K562 (cell line): Measurements from ENCODE around the gene WBP1. TPM values are rescaled to one million over a fixed set of nuclear protein-coding genes. Genes with fewer than 3 reads are reported as not detected.

ENCODE experiments used
- CCNT2 ChIP-seq: IDR thresholded peaks from 2 replicates; pipeline ENCODE4 v1.6.1; 2011; ENCODE audit warnings: borderline replicate concordance, low read depth, mild to moderate bottlenecking, moderate library complexity, mixed read lengths, low read length; ENCODE audit not compliant: insufficient read length; ENCODE audit errors: extremely low read depth
- ESRRB ChIP-seq: fragments of 250-450 bp; sonication (Bioruptor Pico); IDR thresholded peaks from 2 replicates; pipeline ENCODE4 v1.5.0; 2020; ENCODE audit warnings: mild to moderate bottlenecking, moderate library complexity, borderline replicate concordance
- NCOR1 ChIP-seq: fragments of 450-650 bp; IDR thresholded peaks from 2 replicates; pipeline ENCODE4 v1.6.1; 2016; ENCODE audit warnings: mild to moderate bottlenecking, moderate library complexity
- POLR2G ChIP-seq: fragments of 200-400 bp; formaldehyde crosslinking; IDR thresholded peaks from 2 replicates; pipeline ENCODE4 v1.6.1; 2017; ENCODE audit warnings: low read depth, mild to moderate bottlenecking, antibody characterized with exemption, low read length, moderate library complexity
- SP1 ChIP-seq: sonication (generic); formaldehyde crosslinking; IDR thresholded peaks from 2 replicates; pipeline ENCODE4 v1.8.1; 2022; ENCODE audit warnings: mild to moderate bottlenecking, missing genetic modification reagents
- ZNF79 ChIP-seq: fragments of 250-450 bp; sonication (Bioruptor Pico); IDR thresholded peaks from 2 replicates; pipeline ENCODE4 v1.4.0; 2020; ENCODE audit warnings: low read depth, mild to moderate bottlenecking, moderate library complexity
- polyA plus RNA-seq, 8 experiments: library from polyadenylated mRNA; depleted of rRNA in 4 of 8; stranded (reverse) in 5 of 8; unstranded in 3 of 8; fragments of >200 nt; fragmentation: Nextera tagmentation in 2 of 8; fragmentation: Illumina TruSeq in 1 of 8; extraction: Ambion mirVana in 2 of 8; extraction: Trizol in 1 of 8; gene quantifications; 2 replicates each; pipeline versions ENCODE4 v1.2.1 to v1.2.3, GENCODE V29; 2011 to 2014; ENCODE audit warnings: inconsistent platforms in 1 of 8, missing spikeins in 1 of 8
- total RNA-seq, 7 experiments: library from RNA; depleted of rRNA in 6 of 7; stranded (reverse); fragments of >200 nt in 6 of 7; fragmentation: Illumina TruSeq in 2 of 7; extraction: Trizol in 2 of 7; gene quantifications; 2 replicates each; pipeline versions ENCODE4 v1.2.1 to v1.2.3, GENCODE V29; 2011 to 2021; ENCODE audit warnings: low replicate concordance in 1 of 7
- TF ChIP-seq, protein P1 (sequence below): fragments of 450-650 bp; IDR thresholded peaks from 2 replicates; pipeline ENCODE4 v1.6.1; 2016; ENCODE audit warnings: mild to moderate bottlenecking, moderate library complexity
- TF ChIP-seq, protein P2 (sequence below): sonication (generic); formaldehyde crosslinking; IDR thresholded peaks from 2 replicates; pipeline ENCODE4 v1.8.1; 2022; ENCODE audit warnings: missing genetic modification reagents
- TF ChIP-seq, protein P3 (sequence below): fragments of 450-650 bp; formaldehyde crosslinking; IDR thresholded peaks from 2 replicates; pipeline ENCODE4 v1.4.0; 2020; ENCODE audit warnings: mild to moderate bottlenecking, mixed read lengths
- TF ChIP-seq, protein P4 (sequence below): fragments of 450-650 bp; IDR thresholded peaks from 2 replicates; pipeline ENCODE4 v1.6.1; 2018; ENCODE audit warnings: mild to moderate bottlenecking, low read depth; ENCODE audit not compliant: partially characterized antibody

WBP1 gene
- total and polyA plus RNA-seq, 9 of the 15 experiments (the other 6 are each of a cell fraction or from before 2014, with no cell fraction given) = 1.9 to 27.7 (median 14.2) TPM

DNA sequence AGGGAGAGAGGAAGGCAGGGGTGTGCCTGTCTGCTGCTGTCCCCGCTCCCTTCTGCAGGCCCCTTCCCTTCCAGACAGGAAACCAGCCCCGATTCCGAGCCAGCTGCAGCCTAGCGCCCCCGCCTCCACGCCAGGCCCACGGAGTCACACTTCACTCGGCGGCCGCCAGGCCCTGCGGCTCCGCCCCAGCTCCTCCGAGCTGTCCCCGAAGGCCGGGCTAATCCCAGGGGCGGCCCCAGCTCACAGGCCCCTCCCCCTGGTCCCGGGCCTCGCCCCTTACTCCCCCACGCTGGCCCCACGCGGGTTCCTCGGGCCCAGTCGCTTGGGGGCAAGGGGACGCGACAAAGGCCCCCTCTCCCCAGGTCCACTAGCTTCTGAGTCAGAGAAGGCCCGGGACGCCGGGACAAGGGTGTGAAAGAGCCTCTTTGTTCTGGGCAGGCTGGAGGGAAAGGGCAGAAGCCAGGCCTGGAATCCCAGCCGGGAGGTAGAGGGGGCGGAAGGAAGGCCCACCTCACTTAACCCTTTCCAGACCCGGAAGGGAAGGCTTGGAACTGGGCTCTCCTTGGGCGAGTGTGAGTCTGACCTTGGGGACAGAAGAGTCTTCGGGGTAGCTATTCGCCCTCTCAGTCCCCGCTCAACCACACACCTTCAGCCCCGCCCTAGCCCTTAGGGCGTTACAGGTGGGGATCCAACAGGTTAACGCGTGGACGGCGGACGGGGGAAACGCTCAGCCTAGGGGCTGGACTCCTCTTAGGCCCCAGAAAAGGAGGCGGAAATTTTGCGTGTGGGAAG, 17.7 kb upstream of the WBP1 start (continued):
- TF ChIP-seq, protein P1, sequence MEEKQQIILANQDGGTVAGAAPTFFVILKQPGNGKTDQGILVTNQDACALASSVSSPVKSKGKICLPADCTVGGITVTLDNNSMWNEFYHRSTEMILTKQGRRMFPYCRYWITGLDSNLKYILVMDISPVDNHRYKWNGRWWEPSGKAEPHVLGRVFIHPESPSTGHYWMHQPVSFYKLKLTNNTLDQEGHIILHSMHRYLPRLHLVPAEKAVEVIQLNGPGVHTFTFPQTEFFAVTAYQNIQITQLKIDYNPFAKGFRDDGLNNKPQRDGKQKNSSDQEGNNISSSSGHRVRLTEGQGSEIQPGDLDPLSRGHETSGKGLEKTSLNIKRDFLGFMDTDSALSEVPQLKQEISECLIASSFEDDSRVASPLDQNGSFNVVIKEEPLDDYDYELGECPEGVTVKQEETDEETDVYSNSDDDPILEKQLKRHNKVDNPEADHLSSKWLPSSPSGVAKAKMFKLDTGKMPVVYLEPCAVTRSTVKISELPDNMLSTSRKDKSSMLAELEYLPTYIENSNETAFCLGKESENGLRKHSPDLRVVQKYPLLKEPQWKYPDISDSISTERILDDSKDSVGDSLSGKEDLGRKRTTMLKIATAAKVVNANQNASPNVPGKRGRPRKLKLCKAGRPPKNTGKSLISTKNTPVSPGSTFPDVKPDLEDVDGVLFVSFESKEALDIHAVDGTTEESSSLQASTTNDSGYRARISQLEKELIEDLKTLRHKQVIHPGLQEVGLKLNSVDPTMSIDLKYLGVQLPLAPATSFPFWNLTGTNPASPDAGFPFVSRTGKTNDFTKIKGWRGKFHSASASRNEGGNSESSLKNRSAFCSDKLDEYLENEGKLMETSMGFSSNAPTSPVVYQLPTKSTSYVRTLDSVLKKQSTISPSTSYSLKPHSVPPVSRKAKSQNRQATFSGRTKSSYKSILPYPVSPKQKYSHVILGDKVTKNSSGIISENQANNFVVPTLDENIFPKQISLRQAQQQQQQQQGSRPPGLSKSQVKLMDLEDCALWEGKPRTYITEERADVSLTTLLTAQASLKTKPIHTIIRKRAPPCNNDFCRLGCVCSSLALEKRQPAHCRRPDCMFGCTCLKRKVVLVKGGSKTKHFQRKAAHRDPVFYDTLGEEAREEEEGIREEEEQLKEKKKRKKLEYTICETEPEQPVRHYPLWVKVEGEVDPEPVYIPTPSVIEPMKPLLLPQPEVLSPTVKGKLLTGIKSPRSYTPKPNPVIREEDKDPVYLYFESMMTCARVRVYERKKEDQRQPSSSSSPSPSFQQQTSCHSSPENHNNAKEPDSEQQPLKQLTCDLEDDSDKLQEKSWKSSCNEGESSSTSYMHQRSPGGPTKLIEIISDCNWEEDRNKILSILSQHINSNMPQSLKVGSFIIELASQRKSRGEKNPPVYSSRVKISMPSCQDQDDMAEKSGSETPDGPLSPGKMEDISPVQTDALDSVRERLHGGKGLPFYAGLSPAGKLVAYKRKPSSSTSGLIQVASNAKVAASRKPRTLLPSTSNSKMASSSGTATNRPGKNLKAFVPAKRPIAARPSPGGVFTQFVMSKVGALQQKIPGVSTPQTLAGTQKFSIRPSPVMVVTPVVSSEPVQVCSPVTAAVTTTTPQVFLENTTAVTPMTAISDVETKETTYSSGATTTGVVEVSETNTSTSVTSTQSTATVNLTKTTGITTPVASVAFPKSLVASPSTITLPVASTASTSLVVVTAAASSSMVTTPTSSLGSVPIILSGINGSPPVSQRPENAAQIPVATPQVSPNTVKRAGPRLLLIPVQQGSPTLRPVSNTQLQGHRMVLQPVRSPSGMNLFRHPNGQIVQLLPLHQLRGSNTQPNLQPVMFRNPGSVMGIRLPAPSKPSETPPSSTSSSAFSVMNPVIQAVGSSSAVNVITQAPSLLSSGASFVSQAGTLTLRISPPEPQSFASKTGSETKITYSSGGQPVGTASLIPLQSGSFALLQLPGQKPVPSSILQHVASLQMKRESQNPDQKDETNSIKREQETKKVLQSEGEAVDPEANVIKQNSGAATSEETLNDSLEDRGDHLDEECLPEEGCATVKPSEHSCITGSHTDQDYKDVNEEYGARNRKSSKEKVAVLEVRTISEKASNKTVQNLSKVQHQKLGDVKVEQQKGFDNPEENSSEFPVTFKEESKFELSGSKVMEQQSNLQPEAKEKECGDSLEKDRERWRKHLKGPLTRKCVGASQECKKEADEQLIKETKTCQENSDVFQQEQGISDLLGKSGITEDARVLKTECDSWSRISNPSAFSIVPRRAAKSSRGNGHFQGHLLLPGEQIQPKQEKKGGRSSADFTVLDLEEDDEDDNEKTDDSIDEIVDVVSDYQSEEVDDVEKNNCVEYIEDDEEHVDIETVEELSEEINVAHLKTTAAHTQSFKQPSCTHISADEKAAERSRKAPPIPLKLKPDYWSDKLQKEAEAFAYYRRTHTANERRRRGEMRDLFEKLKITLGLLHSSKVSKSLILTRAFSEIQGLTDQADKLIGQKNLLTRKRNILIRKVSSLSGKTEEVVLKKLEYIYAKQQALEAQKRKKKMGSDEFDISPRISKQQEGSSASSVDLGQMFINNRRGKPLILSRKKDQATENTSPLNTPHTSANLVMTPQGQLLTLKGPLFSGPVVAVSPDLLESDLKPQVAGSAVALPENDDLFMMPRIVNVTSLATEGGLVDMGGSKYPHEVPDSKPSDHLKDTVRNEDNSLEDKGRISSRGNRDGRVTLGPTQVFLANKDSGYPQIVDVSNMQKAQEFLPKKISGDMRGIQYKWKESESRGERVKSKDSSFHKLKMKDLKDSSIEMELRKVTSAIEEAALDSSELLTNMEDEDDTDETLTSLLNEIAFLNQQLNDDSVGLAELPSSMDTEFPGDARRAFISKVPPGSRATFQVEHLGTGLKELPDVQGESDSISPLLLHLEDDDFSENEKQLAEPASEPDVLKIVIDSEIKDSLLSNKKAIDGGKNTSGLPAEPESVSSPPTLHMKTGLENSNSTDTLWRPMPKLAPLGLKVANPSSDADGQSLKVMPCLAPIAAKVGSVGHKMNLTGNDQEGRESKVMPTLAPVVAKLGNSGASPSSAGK = peak; percentile 81
- TF ChIP-seq ZNF79 (CRISPR knock-in tag) = no peak
- peak; percentile 65; the same call in 1 of the 2 replicates for TF ChIP-seq SP1 (CRISPR knock-in tag)
- no peak; the same call in 1 of the 2 replicates for TF ChIP-seq NCOR1
- peak; percentile 68 for TF ChIP-seq CCNT2
- TF ChIP-seq, protein P2, sequence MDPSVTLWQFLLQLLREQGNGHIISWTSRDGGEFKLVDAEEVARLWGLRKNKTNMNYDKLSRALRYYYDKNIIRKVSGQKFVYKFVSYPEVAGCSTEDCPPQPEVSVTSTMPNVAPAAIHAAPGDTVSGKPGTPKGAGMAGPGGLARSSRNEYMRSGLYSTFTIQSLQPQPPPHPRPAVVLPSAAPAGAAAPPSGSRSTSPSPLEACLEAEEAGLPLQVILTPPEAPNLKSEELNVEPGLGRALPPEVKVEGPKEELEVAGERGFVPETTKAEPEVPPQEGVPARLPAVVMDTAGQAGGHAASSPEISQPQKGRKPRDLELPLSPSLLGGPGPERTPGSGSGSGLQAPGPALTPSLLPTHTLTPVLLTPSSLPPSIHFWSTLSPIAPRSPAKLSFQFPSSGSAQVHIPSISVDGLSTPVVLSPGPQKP (CRISPR knock-in tag) = no peak
- TF ChIP-seq, protein P3, sequence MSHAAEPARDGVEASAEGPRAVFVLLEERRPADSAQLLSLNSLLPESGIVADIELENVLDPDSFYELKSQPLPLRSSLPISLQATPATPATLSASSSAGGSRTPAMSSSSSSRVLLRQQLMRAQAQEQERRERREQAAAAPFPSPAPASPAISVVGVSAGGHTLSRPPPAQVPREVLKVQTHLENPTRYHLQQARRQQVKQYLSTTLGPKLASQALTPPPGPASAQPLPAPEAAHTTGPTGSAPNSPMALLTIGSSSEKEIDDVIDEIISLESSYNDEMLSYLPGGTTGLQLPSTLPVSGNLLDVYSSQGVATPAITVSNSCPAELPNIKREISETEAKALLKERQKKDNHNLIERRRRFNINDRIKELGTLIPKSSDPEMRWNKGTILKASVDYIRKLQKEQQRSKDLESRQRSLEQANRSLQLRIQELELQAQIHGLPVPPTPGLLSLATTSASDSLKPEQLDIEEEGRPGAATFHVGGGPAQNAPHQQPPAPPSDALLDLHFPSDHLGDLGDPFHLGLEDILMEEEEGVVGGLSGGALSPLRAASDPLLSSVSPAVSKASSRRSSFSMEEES (CRISPR knock-in tag) = no peak
- TF ChIP-seq POLR2G = peak; percentile 90
- TF ChIP-seq, protein P4, sequence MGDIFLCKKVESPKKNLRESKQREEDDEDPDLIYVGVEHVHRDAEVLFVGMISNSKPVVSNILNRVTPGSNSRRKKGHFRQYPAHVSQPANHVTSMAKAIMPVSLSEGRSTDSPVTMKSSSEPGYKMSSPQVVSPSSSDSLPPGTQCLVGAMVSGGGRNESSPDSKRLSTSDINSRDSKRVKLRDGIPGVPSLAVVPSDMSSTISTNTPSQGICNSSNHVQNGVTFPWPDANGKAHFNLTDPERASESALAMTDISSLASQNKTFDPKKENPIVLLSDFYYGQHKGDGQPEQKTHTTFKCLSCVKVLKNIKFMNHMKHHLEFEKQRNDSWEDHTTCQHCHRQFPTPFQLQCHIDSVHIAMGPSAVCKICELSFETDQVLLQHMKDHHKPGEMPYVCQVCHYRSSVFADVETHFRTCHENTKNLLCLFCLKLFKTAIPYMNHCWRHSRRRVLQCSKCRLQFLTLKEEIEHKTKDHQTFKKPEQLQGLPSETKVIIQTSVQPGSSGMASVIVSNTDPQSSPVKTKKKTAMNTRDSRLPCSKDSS = no peak
- TF ChIP-seq ESRRB (CRISPR knock-in tag) = no peak
